Measurements from ENCODE around the gene IGFLR1. TPM values are rescaled to one million over a fixed set of nuclear protein-coding genes. Genes with fewer than 3 reads are reported as not detected.
A peak's percentile ranks its signal among the peaks of the same experiment; 100 is the strongest.

IGFLR1 gene
- total and polyA plus RNA-seq, 9 of the 15 experiments (the other 6 are each of a cell fraction or from before 2014, with no cell fraction given) = 1.0 to 14.3 (median 4.6) TPM

GRCh38 chr19:35717665-35718344 lies 24.4 kb downstream of the IGFLR1 start, which contains the start of gene KMT2B (continued):
- no peak for TF ChIP-seq BCL6 (CRISPR knock-in tag; IDR thresholded peaks at IDR 0.05)
- peak; percentile 47 to 79 (median 57) for TF ChIP-seq YY1 (IDR thresholded peaks at IDR 0.05; ENCODE audit: borderline replicate concordance in 1 of 3, control insufficient read depth in 1 of 3, extremely low read depth in 1 of 3, insufficient read depth in 3 of 3, insufficient read length in 1 of 3, insufficient replicate concordance in 2 of 3, low read depth in 1 of 3, low read length in 2 of 3)
- TF ChIP-seq FOXO4 (CRISPR knock-in tag; IDR thresholded peaks at IDR 0.05) = no peak
- peak; percentile 2 for TF ChIP-seq ELF2 (CRISPR knock-in tag; IDR thresholded peaks at IDR 0.05)
- TF ChIP-seq FOXJ2 (tag; IDR thresholded peaks at IDR 0.05) = peak; percentile 14
- TF ChIP-seq ZC3H11A (IDR thresholded peaks at IDR 0.05; ENCODE audit: low read depth, low read length) = no peak
- TF ChIP-seq FOSL1 (tag; conservative IDR thresholded peaks at IDR 0.05) = peak; percentile 31; the same call in 1 of the 2 replicates
- no peak for TF ChIP-seq OTX1 (CRISPR knock-in tag; IDR thresholded peaks at IDR 0.05)
- no peak for TF ChIP-seq ZNF586 (CRISPR knock-in tag; conservative IDR thresholded peaks at IDR 0.05)
- peak; percentile 88 for TF ChIP-seq CREM (IDR thresholded peaks at IDR 0.05; ENCODE audit: low read depth)
- TF ChIP-seq NRF1 (conservative IDR thresholded peaks at IDR 0.05 in 1 of 2, IDR thresholded peaks at IDR 0.05 in 1 of 2) = peak; percentile 64 to 66; a peak in 2 of 4 replicates
- no peak for TF ChIP-seq ZNF551 (CRISPR knock-in tag; IDR thresholded peaks at IDR 0.05)
- TF ChIP-seq CREB1 (IDR thresholded peaks at IDR 0.05) = peak; percentile 90
- peak; percentile 79 for TF ChIP-seq CREB1 (CRISPR knock-in tag; IDR thresholded peaks at IDR 0.05)
- 0 out of 2 replicates have a peak, but pooled peaks have one; percentile 26 for TF ChIP-seq GMEB1 (CRISPR knock-in tag; IDR thresholded peaks at IDR 0.05)
- TF ChIP-seq, protein P1, sequence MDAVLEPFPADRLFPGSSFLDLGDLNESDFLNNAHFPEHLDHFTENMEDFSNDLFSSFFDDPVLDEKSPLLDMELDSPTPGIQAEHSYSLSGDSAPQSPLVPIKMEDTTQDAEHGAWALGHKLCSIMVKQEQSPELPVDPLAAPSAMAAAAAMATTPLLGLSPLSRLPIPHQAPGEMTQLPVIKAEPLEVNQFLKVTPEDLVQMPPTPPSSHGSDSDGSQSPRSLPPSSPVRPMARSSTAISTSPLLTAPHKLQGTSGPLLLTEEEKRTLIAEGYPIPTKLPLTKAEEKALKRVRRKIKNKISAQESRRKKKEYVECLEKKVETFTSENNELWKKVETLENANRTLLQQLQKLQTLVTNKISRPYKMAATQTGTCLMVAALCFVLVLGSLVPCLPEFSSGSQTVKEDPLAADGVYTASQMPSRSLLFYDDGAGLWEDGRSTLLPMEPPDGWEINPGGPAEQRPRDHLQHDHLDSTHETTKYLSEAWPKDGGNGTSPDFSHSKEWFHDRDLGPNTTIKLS (IDR thresholded peaks at IDR 0.05; ENCODE audit: borderline replicate concordance, low read depth) = peak; percentile 83; the same call in 1 of the 2 replicates
- no peak for TF ChIP-seq KAT7 (CRISPR knock-in tag; IDR thresholded peaks at IDR 0.05; ENCODE audit: borderline replicate concordance)
- no peak for TF ChIP-seq ZNF41 (CRISPR knock-in tag; conservative IDR thresholded peaks at IDR 0.05)
- no peak for TF ChIP-seq HIVEP1 (CRISPR knock-in tag; IDR thresholded peaks at IDR 0.05)
- TF ChIP-seq, protein P2, sequence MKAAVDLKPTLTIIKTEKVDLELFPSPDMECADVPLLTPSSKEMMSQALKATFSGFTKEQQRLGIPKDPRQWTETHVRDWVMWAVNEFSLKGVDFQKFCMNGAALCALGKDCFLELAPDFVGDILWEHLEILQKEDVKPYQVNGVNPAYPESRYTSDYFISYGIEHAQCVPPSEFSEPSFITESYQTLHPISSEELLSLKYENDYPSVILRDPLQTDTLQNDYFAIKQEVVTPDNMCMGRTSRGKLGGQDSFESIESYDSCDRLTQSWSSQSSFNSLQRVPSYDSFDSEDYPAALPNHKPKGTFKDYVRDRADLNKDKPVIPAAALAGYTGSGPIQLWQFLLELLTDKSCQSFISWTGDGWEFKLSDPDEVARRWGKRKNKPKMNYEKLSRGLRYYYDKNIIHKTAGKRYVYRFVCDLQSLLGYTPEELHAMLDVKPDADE (conservative IDR thresholded peaks at IDR 0.05; ENCODE audit: control insufficient read depth, low read depth, low read length) = peak; percentile 89
- TF ChIP-seq ZSCAN29 (IDR thresholded peaks at IDR 0.05) = no peak
- peak; percentile 61 for TF ChIP-seq CCNT2 (IDR thresholded peaks at IDR 0.05; ENCODE audit: borderline replicate concordance, extremely low read depth, insufficient read length, low read depth, low read length)
- TF ChIP-seq ETV1 (tag; conservative IDR thresholded peaks at IDR 0.05; ENCODE audit: low read depth) = 0 out of 2 replicates have a peak, but pooled peaks have one; percentile 34
